Activated T-cell treated with anti-CD3 and anti-CD28 coated beads, Interleukin-2, amount 50 U/mL, for 72 hours (primary cell): Measurements from ENCODE around the gene HSPBP1. TPM values are rescaled to one million over a fixed set of nuclear protein-coding genes. Genes with fewer than 3 reads are reported as not detected.
"Not testable (repeated sequence)": the region's sequence is repeated elsewhere in the genome, so short reads cannot be mapped to it uniquely, and the experiment has no call there.

Experiments
- ATAC-seq, 2 donors: fragments of 150-1000 bp; cut with Tn5 transposase; replicated peaks in 1 of 2; 2 replicates each; pipeline ENCODE4 v1.10.0; 2021; ENCODE audit warnings: moderate library complexity in 2 of 2, mild to moderate bottlenecking in 1 of 2
- DNase-seq, 2 donors: peaks; one replicate each; pipeline ENCODE4 v3.0.0; 2021 to 2022; ENCODE audit warnings: mixed read lengths in 1 of 2
- H3K27ac Mint-ChIP-seq: one replicate; pipeline ENCODE4 v1.8.0; 2022; ENCODE audit warnings: mild to moderate bottlenecking, moderate library complexity, mixed read lengths
- H3K27me3 Mint-ChIP-seq: one replicate; pipeline ENCODE4 v1.8.0; 2022; ENCODE audit warnings: low read depth, mixed read lengths
- H3K36me3 Mint-ChIP-seq, 2 donors: one replicate each; pipeline ENCODE4 v1.8.0; 2022; ENCODE audit warnings: mixed read lengths in 2 of 2, mild to moderate bottlenecking in 1 of 2; ENCODE audit not compliant: insufficient read depth in 2 of 2
- H3K4me1 Mint-ChIP-seq: one replicate; pipeline ENCODE4 v1.8.0; 2022; ENCODE audit warnings: low read depth, mixed read lengths
- H3K4me3 Mint-ChIP-seq, 2 donors: one replicate each; pipeline ENCODE4 v1.8.0; 2022; ENCODE audit warnings: mild to moderate bottlenecking in 2 of 2, mixed read lengths in 2 of 2, moderate library complexity in 2 of 2
- H3K9me3 Mint-ChIP-seq, 2 donors: one replicate each; pipeline ENCODE4 v1.8.0; 2022; ENCODE audit warnings: mixed read lengths in 2 of 2
- total RNA-seq, 2 donors: library from RNA; stranded (reverse); gene quantifications; one replicate each; pipeline ENCODE4 v1.2.3, GENCODE V29; 2022

The HSPBP1 gene
- total RNA-seq, 2 donors from 2014 or later = 23.9 to 31.1 TPM

DNA sequence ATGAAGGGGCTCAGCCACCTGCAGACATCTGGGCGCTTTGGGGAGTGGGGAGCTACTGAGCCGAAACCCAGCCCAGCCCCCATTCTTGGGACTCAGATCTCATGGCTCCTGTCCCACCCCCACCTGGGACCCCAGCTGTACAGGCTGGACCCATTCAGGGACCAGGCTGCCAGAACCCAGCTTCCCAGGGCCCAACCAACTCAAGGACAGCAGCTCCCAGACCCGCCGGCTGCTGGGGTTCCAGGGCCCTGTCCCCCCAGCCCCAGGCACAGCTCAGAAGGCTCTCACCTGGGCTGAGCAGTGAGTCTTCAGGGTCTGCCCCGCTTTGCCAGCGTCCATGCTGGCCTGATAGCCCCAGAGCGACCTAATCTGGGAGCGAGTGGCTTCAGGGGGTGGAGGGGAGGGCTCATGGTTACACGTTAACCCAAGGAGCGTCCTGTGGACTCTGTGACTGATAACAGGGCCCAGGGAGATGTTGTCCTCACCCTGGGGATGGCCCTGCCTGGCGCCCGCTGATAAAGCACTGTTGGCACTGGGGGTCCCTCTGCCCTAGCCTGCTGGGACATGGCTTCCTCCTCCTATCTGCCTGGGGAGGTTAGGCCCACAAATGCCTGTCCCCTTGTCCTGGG lies 51.4 kb downstream of the HSPBP1 start, which contains the start of gene TMEM86B:
TSS of gene TMEM86B (minus strand) at position 361 of the 629 bp plus-strand sequence. CDS start at position 339, 22 bp downstream.
- Mint-ChIP-seq H3K36me3 (peaks cover 4 to 10% of the 10 kb centered on the region in 2 donors), H3K27ac (no peak within 1 kb of the TSS), H3K4me1 (no peaks in the 10 kb centered on the region), H3K27me3 (no peaks in the 10 kb centered on the region), H3K9me3 (no peaks in the 10 kb centered on the region), H3K4me3 (no peak within 1 kb of the TSS)
- DNase-seq (no peak), ATAC-seq (no peak)

DNA sequence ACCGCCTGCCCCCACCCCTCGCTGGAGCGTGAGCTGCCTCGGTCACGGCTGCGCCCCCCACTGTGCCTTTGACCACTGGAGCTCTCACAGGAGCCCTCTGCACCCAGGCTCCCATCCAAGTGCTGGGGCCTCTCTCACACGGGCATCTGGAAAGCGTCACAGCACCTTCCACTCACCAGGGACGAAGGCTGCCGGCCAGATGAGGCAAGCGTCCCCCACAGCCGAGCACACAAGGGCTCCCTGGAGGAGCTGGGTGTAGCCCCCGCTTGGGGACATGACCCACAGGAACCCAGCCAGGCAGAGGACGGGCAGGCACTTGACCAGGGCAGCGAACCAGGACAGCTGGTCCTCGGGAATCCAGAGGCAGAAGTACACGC lies 51.9 kb downstream of the HSPBP1 start:
- no peak for ATAC-seq
- peaks cover 4 to 11% of the 10 kb centered on the region in 2 donors for H3K36me3 Mint-ChIP-seq
- no peak overlapping the region for H3K27ac Mint-ChIP-seq
- no peak overlapping the region for H3K4me3 Mint-ChIP-seq
- no peaks in the 10 kb centered on the region for H3K4me1 Mint-ChIP-seq
- no peaks in the 10 kb centered on the region for H3K9me3 Mint-ChIP-seq
- no peak for DNase-seq
- no peaks in the 10 kb centered on the region for H3K27me3 Mint-ChIP-seq

DNA sequence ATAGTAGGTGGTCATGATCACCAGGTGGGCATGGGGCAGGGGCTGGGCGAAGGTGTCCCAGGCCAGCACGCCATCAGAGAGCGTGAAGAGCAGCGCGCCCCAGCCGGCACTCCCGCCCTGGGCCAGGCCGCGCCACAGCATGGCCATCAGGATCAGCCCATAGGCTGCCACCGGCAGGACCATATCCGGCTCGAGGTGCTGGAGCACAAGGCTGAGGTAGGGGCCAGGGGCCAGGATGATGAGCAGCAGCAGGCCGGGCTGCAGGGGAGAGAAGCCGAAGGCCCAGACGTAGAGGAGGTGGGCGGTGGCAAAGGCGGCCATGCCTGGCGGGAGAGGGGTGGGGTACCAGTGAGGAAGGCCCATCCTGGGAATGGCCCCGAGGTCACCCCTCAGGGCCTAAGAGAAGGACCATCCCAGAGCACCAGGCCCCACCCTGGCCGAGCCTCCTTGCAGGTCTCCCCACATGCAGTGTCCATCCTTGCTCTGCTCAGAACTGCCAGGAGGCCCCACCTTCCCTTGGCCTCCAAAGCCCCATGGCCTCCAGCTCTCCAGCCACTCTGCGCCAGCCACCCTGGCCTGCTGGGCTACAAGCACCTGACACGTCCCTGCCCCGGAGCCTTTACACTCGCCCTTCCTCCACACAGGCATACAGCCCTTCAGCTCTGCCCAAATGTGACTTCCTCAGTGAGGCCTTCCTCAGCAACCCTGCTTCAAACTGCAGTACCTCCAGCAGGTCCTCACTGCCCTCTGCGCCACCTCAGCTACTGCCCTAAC lies 52.5 kb downstream of the HSPBP1 start:
- ATAC-seq = no peak
- Mint-ChIP-seq H3K27me3 (no peaks in the 10 kb centered on the region), H3K36me3 (peaks cover 4 to 11% of the 10 kb centered on the region in 2 donors), H3K4me3 (no peak overlapping the region), H3K27ac (no peak overlapping the region), H3K4me1 (no peaks in the 10 kb centered on the region), H3K9me3 (no peaks in the 10 kb centered on the region)
- no peak for DNase-seq

DNA sequence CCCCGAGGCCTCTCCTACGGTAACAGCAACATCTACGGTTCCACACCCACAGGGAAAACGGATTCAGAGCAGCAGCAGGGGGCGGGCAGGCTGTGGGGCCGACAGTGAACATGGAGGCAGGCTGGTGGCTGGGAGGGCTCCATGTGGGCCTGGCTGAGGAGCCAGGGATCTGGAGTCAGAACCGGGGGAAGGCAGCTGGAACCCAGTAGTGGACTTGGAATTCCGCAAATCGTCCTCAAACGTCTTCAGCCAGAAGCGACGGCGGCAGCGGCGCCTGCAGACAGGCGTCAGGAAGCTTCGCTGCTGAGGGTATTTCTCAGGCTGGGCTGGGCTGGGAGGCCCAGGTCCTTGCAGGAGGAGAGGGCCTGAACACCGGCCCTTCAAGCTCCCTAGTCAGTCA lies 53.1 kb downstream of the HSPBP1 start:
- peaks cover 2 to 10% of the 10 kb centered on the region in 2 donors for H3K36me3 Mint-ChIP-seq

DNA sequence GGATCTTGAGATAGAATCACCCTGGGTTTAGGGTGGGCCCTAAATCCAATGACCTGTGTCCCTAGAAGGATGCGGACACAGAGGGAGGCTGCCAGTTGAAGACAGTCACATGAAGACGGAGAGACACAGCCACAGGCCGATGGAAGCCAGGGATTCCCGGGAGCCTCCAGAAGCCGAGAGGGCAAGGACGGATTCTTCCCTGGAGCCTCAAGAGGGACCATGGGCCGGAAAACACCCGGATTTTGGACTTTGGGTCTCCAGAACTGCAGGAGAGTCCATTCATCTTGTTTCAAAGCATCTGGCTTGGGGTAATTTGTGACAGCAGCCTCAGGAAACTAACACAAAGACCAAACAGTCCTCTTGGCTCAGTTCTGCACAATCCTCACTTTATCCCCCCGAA lies 53.6 kb downstream of the HSPBP1 start:
- H3K9me3 Mint-ChIP-seq = peaks cover 0 to 2% of the 10 kb centered on the region in 2 donors
- no peaks in the 10 kb centered on the region for H3K4me1 Mint-ChIP-seq
- H3K27me3 Mint-ChIP-seq = no peaks in the 10 kb centered on the region
- H3K4me3 Mint-ChIP-seq = no peak overlapping the region
- no peak overlapping the region for H3K27ac Mint-ChIP-seq
- ATAC-seq (no peak), DNase-seq (no peak)
- peaks cover 5 to 12% of the 10 kb centered on the region in 2 donors for H3K36me3 Mint-ChIP-seq

More for the DNA sequence above, 53.1 kb downstream of the HSPBP1 start:
- H3K27ac Mint-ChIP-seq = no peak overlapping the region
- H3K27me3 Mint-ChIP-seq = no peaks in the 10 kb centered on the region
- ATAC-seq (no peak), DNase-seq (no peak)
- no peaks in the 10 kb centered on the region for H3K4me1 Mint-ChIP-seq
- no peak overlapping the region for H3K4me3 Mint-ChIP-seq
- H3K9me3 Mint-ChIP-seq = no peaks in the 10 kb centered on the region

DNA sequence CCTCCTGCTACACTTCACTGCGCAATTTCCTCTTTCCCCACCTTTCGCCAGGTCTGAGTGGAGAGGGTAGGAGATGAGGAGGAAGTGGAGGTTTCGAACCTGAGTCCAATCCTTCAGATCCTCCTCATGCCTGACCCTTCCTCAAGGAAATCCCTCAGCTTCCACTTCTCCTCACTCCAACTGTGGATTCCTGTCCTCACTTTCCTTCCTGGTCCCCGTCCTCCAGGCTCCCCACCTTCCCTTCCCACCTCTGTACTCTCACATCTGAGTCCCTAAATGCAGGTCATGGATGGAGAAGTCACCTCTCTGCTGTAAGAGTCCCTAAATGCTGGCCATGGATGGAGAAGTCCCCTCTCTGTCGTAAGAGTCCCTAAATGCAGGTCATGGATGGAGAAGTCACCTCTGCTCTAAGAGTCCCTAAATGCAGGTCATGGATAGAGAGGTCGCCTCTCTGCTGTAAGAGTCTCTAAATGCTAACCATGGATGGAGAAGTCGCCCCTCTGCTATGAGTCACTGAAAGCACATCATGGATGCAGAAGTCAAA lies 54.4 kb downstream of the HSPBP1 start:
- no peak for ATAC-seq
- no peaks in the 10 kb centered on the region for H3K27me3 Mint-ChIP-seq
- no peaks in the 10 kb centered on the region for H3K4me1 Mint-ChIP-seq
- H3K4me3 Mint-ChIP-seq = no peak overlapping the region
- peaks cover 5 to 14% of the 10 kb centered on the region in 2 donors for H3K36me3 Mint-ChIP-seq
- peaks cover 2 to 4% of the 10 kb centered on the region in 2 donors for H3K9me3 Mint-ChIP-seq
- DNase-seq = no peak
- H3K27ac Mint-ChIP-seq = no peak overlapping the region

DNA sequence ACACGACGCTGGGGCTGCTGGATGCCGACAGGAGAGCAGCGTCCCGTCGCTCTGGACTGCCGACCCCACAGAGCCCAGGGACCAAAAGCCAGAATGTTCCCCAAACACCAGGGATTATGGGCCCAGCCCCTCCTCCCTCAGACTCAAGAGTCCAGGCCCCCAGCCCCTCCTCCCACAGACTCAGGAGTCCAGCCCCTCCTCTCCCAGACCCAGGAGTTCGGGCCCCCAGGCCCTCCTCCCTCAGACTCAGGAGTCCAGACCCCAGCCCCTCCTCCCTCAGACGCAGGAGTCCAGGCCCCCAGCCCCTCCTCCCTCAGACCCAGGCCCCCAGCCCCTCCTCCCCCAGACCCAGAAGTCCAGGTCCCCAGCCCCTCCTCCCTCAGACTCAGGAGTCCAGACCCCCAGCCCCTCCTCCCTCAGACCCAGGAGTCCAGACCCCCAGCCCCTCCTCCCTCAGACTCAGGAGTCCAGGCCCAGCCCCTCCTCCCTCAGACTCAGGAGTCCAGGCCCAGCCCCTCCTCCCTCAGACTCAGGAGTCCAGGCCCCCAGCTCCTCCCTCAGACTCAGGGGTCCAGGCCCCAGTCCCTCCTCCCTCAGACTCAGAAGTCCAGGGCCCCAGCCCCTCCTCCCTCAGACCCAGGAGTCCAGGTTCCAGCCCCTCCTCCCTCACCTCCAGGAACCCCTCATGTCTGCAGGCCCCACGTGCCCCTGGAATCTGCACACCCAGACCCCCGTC lies 55.1 kb downstream of the HSPBP1 start:
- H3K9me3 Mint-ChIP-seq, H3K4me3 Mint-ChIP-seq, ATAC-seq, DNase-seq, H3K27ac Mint-ChIP-seq, H3K27me3 Mint-ChIP-seq, H3K4me1 Mint-ChIP-seq: not testable (repeated sequence)
- H3K36me3 Mint-ChIP-seq = peaks cover 5 to 14% of the 10 kb centered on the region in 2 donors

DNA sequence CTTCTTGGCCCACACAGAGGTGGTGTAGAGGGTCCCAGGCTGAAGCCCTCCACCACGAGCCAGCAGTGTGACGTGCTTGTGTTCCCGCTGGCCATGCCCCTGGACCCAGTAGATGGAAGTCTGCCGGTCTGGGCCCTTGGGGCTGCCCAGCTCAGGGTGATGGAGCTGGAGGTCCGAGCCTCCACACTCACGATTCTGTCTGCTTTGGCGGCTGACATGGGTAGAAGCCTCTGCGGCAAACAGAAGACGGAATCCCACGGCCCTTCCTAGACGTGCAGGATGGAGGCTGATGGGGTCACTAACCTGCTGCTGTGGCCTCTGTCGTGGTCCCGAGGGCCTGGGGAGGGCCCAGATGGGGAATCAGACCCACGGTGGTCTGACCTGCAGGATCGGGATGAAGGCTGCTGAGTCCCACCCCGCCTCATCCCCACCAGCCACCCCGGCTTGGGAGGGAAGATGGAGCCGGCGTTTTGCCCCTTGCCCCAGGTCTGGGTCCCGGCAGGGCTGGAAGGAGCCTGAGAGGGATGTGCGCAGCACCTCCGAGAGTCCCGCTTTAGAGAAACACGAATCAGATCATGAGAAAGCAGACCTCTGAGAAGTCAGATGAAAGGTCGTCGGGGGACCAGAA lies 55.8 kb downstream of the HSPBP1 start:
- DNase-seq (no peak), ATAC-seq (no peak)
- peaks cover 4 to 5% of the 10 kb centered on the region in 2 donors for H3K9me3 Mint-ChIP-seq
- peaks cover 5 to 14% of the 10 kb centered on the region in 2 donors for H3K36me3 Mint-ChIP-seq
- no peaks in the 10 kb centered on the region for H3K4me1 Mint-ChIP-seq
- no peak overlapping the region for H3K27ac Mint-ChIP-seq
- H3K27me3 Mint-ChIP-seq = no peaks in the 10 kb centered on the region
- no peak overlapping the region for H3K4me3 Mint-ChIP-seq

DNA sequence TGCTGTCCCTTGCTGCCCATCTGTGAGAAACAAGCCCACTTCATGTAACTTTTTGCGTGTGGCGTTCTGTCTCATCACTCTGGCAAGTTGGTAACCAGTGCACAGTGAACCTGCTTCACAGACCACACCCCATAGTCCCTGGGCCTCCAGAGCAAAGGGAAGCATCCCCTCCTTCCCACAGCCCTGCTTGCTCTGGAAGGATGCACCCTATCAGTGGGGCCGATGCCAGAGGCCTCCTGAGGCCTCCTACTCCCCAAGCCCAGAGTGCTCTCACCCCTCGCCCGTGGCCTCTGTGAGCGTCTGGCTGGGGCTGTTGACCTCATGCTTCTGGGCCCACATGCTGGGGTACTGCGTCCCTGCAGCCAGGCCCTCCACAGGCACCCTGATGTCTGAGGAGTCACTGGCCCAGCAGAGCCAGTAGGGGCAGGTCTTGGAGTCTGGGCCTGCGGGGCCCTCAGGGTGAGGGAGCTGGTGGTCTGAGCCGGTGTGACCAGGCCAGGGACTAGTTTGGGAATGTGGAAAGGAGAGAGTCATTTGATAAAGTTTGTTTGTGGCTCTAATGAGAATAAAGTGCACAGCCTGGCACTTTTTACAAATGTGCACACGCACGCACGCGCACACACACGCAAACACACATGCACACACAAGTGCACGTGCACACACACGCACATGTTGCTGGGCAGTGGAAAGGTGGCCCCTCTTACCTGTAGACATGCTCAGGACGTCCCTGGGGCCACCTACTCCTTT lies 56.4 kb downstream of the HSPBP1 start:
- Mint-ChIP-seq H3K27ac (no peak overlapping the region), H3K9me3 (peaks cover 4 to 5% of the 10 kb centered on the region in 2 donors), H3K4me1 (no peaks in the 10 kb centered on the region), H3K36me3 (peaks cover 5 to 14% of the 10 kb centered on the region in 2 donors), H3K27me3 (no peaks in the 10 kb centered on the region), H3K4me3 (no peak overlapping the region)
- ATAC-seq (no peak), DNase-seq (no peak)

DNA sequence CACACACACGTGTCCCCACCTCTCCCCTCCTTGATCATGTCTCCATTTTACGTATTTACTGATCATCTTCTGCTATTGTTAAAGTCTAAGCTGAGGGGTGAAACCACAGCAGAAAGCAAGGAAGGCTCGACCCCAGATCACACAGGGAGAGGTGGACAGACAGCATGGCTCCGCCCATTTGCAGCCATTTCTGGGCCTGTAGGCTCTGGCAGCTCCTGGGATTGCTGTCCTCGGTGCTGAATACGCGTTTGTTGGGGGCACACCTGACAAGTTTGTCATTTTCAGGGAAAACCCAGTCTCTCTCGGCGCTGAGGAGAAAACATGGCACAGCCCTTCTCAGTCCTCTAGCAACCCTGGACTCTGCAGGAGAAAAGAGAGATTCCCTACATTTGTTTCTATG lies 59.4 kb downstream of the HSPBP1 start:
- Mint-ChIP-seq H3K4me1 (peaks cover 25% of the 10 kb centered on the region), H3K27ac (no peak overlapping the region), H3K36me3 (peaks cover 7 to 12% of the 10 kb centered on the region in 2 donors), H3K4me3 (no peak overlapping the region), H3K27me3 (peaks cover 16% of the 10 kb centered on the region), H3K9me3 (peaks cover 5% of the 10 kb centered on the region in 2 donors)
- no peak for ATAC-seq
- DNase-seq = no peak

DNA sequence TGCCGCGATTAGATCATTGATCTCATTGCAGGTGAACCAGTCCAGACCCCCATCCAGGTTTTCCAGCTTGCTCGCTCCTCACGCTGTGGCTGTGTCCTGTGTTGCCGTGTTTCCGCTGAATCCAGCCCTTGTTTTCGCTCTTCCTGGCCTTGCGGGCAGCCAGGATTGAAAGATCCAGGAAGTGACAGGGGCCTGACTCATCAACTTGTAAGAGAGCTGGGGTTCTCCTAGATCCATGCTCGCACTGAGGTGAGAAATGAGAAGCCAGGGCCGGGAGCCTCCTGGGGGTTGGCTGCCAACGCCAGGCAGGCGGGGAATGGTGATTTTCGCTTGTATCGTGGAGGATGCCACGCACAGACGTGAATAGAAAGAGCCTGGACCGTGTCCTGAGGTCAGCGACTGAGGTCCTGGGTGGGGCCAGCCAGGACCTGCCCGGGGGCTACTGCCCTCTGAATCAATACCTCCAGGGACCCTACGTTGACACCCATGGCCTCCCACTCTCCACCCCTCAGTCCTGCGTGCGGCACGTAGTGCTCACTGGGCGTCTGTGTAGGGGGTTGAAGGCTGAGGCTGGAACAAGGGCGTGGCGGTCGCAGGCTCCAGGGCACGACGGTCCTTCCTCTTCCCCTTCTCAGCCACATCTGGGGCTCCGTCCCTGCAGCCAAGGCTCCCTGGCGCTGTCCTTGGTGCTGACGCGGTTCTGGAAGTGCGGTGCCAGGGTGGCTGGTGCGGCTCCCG lies 63.3 kb downstream of the HSPBP1 start:
- ATAC-seq = peak; percentile 82 to 84

More for the DNA sequence above, 63.3 kb downstream of the HSPBP1 start:
- Mint-ChIP-seq H3K27me3 (peaks cover 33% of the 10 kb centered on the region), H3K27ac (no peak overlapping the region), H3K4me3 (peak overlapping the region; percentile 58 to 87), H3K9me3 (peaks cover 8 to 10% of the 10 kb centered on the region in 2 donors), H3K36me3 (peaks cover 9 to 17% of the 10 kb centered on the region in 2 donors), H3K4me1 (peaks cover 25% of the 10 kb centered on the region)
- DNase-seq = peak; percentile 67 to 78
